IPS-15b (cell line): ENCODE data around the gene TSPAN11.

ENCODE experiments used
- H3K27me3 ChIP-seq: one replicate; pipeline ENCODE4 v1.6.1; 2013; ENCODE audit warnings: low read length; ENCODE audit not compliant: control insufficient read depth, insufficient read depth
- H3K36me3 ChIP-seq: one replicate; pipeline ENCODE4 v1.6.1; 2013; ENCODE audit warnings: low read length; ENCODE audit not compliant: control insufficient read depth, insufficient read depth
- H3K4me1 ChIP-seq: one replicate; pipeline ENCODE4 v1.6.1; 2013; ENCODE audit warnings: mild to moderate bottlenecking, low read length; ENCODE audit not compliant: control insufficient read depth, insufficient read depth
- H3K4me3 ChIP-seq: one replicate; pipeline ENCODE4 v1.5.1; 2013; ENCODE audit warnings: low read depth, low read length
- H3K9ac ChIP-seq: one replicate; pipeline ENCODE4 v1.6.1; 2013; ENCODE audit warnings: low read depth, mild to moderate bottlenecking, low read length
- H3K9me3 ChIP-seq: one replicate; pipeline ENCODE4 v1.6.1; 2013; ENCODE audit warnings: mild to moderate bottlenecking, low read length; ENCODE audit not compliant: control insufficient read depth, insufficient read depth

Gene TSPAN11

GRCh38 chr12:30963709-30964564 lies 37.4 kb downstream of the TSPAN11 start:
- H3K4me3 ChIP-seq, result no peak overlapping the region
- H3K36me3 ChIP-seq, result no peaks in the 10 kb centered on the region
- H3K27me3 ChIP-seq, result no peaks in the 10 kb centered on the region
- no peaks in the 10 kb centered on the region for H3K4me1 ChIP-seq
- no peaks in the 10 kb centered on the region for H3K9me3 ChIP-seq
- no peak overlapping the region for H3K9ac ChIP-seq

GRCh38 chr12:30964896-30965612 lies 38.5 kb downstream of the TSPAN11 start:
- H3K27me3 ChIP-seq, result no peaks in the 10 kb centered on the region
- H3K4me3 ChIP-seq, result no peak overlapping the region
- H3K9me3 ChIP-seq, result no peaks in the 10 kb centered on the region
- H3K4me1 ChIP-seq, result no peaks in the 10 kb centered on the region
- H3K36me3 ChIP-seq, result no peaks in the 10 kb centered on the region
- no peak overlapping the region for H3K9ac ChIP-seq

- H3K4me3 ChIP-seq, result no peak overlapping the region
- no peaks in the 10 kb centered on the region for H3K4me1 ChIP-seq
- no peaks in the 10 kb centered on the region for H3K27me3 ChIP-seq
- no peaks in the 10 kb centered on the region for H3K36me3 ChIP-seq
- H3K9me3 ChIP-seq, result no peaks in the 10 kb centered on the region
- H3K9ac ChIP-seq, result no peak overlapping the region
Observed at GRCh38 chr12:30965613-30965985, 39.1 kb downstream of the TSPAN11 start.

- Histone ChIP-seq H3K27me3 (no peaks in the 10 kb centered on the region), H3K9ac (no peak overlapping the region), H3K36me3 (no peaks in the 10 kb centered on the region), H3K4me3 (no peak overlapping the region), H3K9me3 (no peaks in the 10 kb centered on the region), H3K4me1 (no peaks in the 10 kb centered on the region)
Observed at GRCh38 chr12:30967026-30967425, 40.5 kb downstream of the TSPAN11 start.

GRCh38 chr12:30968211-30968610 lies 41.7 kb downstream of the TSPAN11 start:
- no peak overlapping the region for H3K4me3 ChIP-seq
- no peaks in the 10 kb centered on the region for H3K27me3 ChIP-seq
- H3K36me3 ChIP-seq, result no peaks in the 10 kb centered on the region
- H3K9me3 ChIP-seq, result no peaks in the 10 kb centered on the region
- no peaks in the 10 kb centered on the region for H3K4me1 ChIP-seq
- no peak overlapping the region for H3K9ac ChIP-seq

GRCh38 chr12:30969006-30969405 lies 42.5 kb downstream of the TSPAN11 start:
- no peaks in the 10 kb centered on the region for H3K9me3 ChIP-seq
- no peaks in the 10 kb centered on the region for H3K27me3 ChIP-seq
- no peaks in the 10 kb centered on the region for H3K4me1 ChIP-seq
- no peak overlapping the region for H3K4me3 ChIP-seq
- H3K36me3 ChIP-seq, result no peaks in the 10 kb centered on the region
- H3K9ac ChIP-seq, result no peak overlapping the region

- no peak overlapping the region for H3K9ac ChIP-seq
- H3K36me3 ChIP-seq, result no peaks in the 10 kb centered on the region
- H3K27me3 ChIP-seq, result no peaks in the 10 kb centered on the region
- H3K4me1 ChIP-seq, result no peaks in the 10 kb centered on the region
- H3K9me3 ChIP-seq, result no peaks in the 10 kb centered on the region
- no peak overlapping the region for H3K4me3 ChIP-seq
Observed at GRCh38 chr12:30969606-30970395, 43.3 kb downstream of the TSPAN11 start.

GRCh38 chr12:30970559-30971197 lies 44.1 kb downstream of the TSPAN11 start:
- Histone ChIP-seq H3K9ac (no peak overlapping the region), H3K27me3 (no peaks in the 10 kb centered on the region), H3K36me3 (no peaks in the 10 kb centered on the region), H3K9me3 (no peaks in the 10 kb centered on the region), H3K4me3 (no peak overlapping the region), H3K4me1 (no peaks in the 10 kb centered on the region)

GRCh38 chr12:30972035-30972434 lies 45.5 kb downstream of the TSPAN11 start:
- Histone ChIP-seq H3K4me1 (no peaks in the 10 kb centered on the region), H3K9me3 (no peaks in the 10 kb centered on the region), H3K36me3 (no peaks in the 10 kb centered on the region), H3K27me3 (no peaks in the 10 kb centered on the region), H3K4me3 (no peak overlapping the region), H3K9ac (no peak overlapping the region)

- Histone ChIP-seq H3K9me3 (no peaks in the 10 kb centered on the region), H3K4me1 (no peaks in the 10 kb centered on the region), H3K4me3 (no peak overlapping the region), H3K27me3 (no peaks in the 10 kb centered on the region), H3K9ac (no peak overlapping the region), H3K36me3 (no peaks in the 10 kb centered on the region)
Observed at GRCh38 chr12:30973175-30973574, 46.6 kb downstream of the TSPAN11 start.

GRCh38 chr12:30973830-30974229 lies 47.3 kb downstream of the TSPAN11 start:
- H3K4me1 ChIP-seq, result no peaks in the 10 kb centered on the region
- no peak overlapping the region for H3K9ac ChIP-seq
- H3K27me3 ChIP-seq, result no peaks in the 10 kb centered on the region
- H3K4me3 ChIP-seq, result no peak overlapping the region
- no peaks in the 10 kb centered on the region for H3K9me3 ChIP-seq
- no peaks in the 10 kb centered on the region for H3K36me3 ChIP-seq
